GM12875 (cell line): ENCODE data around the gene COL4A5.
"Not testable (repeated sequence)": the region's sequence is repeated elsewhere in the genome, so short reads cannot be mapped to it uniquely, and the experiment has no call there.

ENCODE experiments used
- H3K4me3 ChIP-seq: one replicate; pipeline ENCODE4 v1.5.1; 2011; ENCODE audit warnings: low read depth, low read length, control low read depth
- CTCF ChIP-seq: IDR thresholded peaks from 2 replicates; pipeline ENCODE4 v1.5.1; 2011; ENCODE audit warnings: low read depth, mild to moderate bottlenecking, control low read depth, inconsistent platforms, low read length, moderate library complexity, borderline replicate concordance; ENCODE audit not compliant: insufficient read depth

The COL4A5 gene

GRCh38 chrX:108456971-108457477 lies 17.4 kb downstream of the COL4A5 start:
- no peak overlapping the region for H3K4me3 ChIP-seq
- TF ChIP-seq CTCF = no peak

- H3K4me3 ChIP-seq = no peak overlapping the region
- TF ChIP-seq CTCF = no peak
Observed at GRCh38 chrX:108464604-108465003, 25.0 kb downstream of the COL4A5 start.

GRCh38 chrX:108468486-108468885 lies 28.8 kb downstream of the COL4A5 start:
- H3K4me3 ChIP-seq = no peak overlapping the region
- TF ChIP-seq CTCF = no peak

GRCh38 chrX:108473979-108474378 lies 34.3 kb downstream of the COL4A5 start:
- no peak overlapping the region for H3K4me3 ChIP-seq
- TF ChIP-seq CTCF = no peak

- H3K4me3 ChIP-seq = not testable (repeated sequence)
Observed at GRCh38 chrX:108481528-108481927, 41.9 kb downstream of the COL4A5 start.

- no peak for TF ChIP-seq CTCF
- no peak overlapping the region for H3K4me3 ChIP-seq
Observed at GRCh38 chrX:108484251-108484650, 44.6 kb downstream of the COL4A5 start.

- H3K4me3 ChIP-seq = no peak overlapping the region
- TF ChIP-seq CTCF = no peak
Observed at GRCh38 chrX:108485960-108486359, 46.3 kb downstream of the COL4A5 start.
